Kidney capillary endothelial cell (primary cell): ENCODE results near the gene SKIDA1.

Source experiments
- DNase-seq: peaks from one replicate; pipeline ENCODE4 v3.0.0-alpha.2; 2018; ENCODE audit warnings: low spot score

SKIDA1 gene

DNA sequence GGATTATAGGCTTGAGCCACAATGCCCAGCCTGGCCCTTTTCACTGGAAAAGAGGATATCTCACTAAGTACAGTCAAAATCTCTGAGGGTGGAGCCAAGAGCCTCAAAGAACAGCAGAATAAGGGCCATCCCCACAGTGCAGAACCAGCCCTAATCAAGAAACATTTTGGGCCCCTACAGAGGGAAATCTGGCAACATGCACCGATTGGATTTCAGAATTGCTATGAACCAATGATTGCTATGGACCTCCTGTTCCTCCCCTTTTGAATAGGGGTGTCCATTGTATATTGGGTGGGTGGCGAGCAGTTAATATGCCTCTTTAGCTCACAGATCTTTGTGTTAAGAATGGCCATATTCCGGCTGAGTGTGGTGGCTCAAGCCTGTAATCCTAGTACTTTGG is 42.7 kb downstream of the SKIDA1 start:
- DNase-seq = no peak

DNA sequence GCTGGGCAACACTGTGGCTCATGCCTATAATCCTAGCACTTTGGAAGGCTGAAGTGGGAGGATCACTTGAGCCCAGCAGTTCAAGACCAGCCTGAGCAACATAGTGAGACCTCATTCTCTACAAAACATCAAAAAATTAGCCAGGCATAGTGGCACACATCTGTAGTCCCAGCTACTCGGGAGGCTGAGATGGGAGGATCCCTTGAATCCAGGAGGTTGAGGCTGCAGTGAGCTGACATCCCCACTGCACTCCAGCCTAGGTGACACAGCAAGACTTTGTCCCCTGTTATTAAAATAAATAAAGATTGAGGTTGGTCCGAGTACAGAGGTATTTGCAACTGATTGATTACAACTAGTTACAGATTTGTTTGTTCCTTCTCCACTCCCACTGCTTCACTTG is 44.1 kb downstream of the SKIDA1 start:
- DNase-seq = no peak

DNA sequence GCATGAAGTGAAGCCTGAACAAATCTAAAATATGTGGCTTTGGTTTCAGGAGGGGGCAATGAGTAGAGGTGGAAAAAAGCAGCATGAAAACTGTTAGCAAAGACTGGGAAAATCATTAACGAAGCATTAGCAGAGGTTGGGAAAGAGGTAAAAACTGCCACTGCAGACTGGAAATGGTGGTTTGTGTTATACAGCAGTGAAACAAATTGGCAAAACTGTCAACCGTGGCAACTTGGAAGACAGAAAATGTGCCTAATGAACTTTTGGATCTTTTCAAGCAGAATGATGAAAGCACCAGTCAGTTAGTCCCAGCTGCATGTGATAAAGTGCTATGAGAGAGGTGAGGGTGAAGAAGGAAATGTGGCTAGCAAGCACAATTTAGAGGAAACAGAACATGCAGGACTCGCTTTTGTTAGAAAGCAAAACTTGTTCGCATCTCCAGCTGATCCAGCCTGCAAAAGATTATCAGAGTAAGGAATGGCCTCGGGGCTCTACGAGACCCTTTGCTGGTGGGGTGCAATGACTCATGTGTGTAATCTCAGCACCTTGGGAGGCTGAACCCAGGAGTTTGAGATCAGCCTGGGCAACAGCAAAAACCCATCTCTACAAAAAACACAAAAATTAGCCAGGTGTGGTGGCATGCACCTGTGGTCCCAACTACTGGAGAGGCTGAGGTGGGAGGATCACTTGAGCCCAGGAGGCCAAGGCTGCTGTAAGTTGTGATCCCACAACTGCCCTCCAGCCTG is 45.7 kb downstream of the SKIDA1 start:
- no peak for DNase-seq

DNA sequence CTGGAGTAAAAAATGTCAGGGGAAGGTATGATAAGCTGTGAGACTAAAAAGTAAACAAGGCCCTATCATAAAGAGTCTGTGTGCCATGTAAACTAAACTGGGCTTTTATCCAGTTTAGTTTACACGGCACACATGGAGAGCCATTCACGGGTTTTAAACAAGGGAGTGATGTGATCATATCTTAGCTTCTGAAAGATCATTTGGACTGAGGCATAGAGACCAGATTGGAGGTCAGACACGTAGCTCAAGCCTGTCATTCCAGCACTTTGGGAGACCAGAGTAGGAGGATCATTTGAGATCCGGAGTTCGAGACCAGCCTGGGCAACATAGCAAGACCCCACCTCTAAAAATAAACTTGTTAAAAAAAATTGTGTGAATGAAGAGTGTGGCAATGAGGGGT is 50.1 kb downstream of the SKIDA1 start:
- DNase-seq = no peak

DNA sequence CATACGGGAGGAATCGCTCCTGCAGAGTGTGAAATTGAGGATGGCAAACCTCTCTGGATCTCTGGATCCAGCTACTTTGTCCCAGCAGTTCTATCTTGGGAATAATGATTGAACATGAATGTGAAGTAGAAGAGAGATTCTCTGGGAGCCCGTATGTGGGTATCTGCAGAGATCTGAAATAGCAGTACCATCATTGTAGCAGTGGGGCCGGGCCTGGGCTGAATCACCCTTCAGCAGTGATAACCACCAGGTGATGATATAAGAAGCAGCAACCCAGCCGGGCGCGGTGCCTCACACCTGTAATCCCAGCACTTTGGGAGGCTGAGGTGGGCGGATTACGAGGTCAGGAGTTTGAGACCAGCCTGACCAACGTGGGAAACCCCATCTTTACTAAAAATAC is 51.9 kb downstream of the SKIDA1 start:
- DNase-seq = no peak

DNA sequence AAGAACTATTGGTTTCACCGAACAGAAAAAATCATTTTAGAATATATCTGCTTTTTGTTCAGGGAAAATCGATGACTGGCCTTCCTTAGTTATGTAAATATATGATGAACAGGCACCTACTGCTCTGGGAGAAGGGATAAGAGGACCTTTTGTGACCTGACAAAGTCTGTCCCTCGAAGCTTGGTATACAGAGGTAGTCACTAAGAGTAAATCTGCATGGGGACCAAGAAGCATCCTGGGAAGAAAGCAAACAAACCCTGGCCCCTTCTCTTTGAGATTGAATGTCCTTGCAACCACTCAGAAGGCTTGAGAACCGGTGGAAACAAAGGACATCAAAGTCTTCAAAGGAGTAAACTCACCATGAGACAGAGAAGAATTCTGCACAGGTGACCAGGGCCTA is 52.3 kb downstream of the SKIDA1 start:
- DNase-seq = no peak

DNA sequence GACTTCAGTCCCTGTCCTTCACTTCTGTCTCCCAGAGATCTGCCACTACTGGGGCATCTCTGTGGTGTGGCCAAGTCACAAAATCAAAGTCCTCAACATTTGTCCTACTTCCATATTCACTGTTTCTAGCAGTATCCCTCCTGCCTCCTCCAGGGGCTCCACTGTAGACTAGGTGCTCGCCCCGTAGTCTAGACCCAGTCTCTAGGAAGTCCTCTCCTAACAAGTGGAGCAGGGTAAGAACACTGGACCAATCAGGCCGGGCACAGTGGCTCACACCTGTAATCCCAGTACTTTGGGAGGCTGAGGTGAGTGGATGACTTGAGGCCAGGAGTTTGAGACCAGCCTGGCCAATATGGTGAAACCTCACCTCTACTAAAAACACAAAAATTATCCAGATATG is 57.4 kb downstream of the SKIDA1 start:
- no peak for DNase-seq

DNA sequence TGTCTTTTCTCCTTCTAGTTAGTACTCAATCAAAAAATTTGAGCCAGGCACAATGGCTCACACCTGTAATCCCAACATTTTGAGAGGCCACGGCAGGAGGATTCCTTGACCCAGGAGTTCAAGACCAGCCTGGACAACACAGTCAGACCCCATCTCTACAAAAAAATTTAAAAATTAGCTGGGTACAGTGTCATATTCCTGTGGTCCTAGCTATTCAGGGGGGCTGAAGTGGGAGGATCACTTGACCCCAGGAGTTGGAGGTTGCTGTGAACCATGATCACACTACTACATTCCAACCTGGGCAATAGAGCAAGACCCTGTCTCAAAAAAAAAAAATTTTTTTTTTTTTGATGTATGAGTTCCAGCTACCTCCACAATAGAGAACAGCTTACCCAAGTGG is 57.8 kb downstream of the SKIDA1 start:
- no peak for DNase-seq

DNA sequence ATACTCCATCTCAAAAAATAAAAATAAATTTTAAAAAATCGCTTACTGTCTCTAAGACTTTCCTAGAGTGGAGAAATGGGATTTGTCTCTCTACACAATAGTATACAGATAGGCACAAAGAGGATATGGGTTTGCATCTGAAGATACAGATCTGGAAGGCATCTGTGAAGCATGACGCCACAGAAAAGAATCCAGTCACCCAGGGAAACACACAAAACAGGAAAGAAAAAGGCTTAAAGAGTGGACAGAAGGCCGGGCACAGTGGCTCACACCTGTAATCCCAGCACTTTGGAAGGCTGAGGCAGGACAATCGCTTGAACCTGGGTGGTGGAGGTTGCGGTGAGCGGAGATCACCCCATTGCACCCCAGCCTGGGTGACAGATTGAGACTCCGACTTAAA is 61.3 kb downstream of the SKIDA1 start:
- no peak for DNase-seq
